NB4 (cell line): Measurements from ENCODE around the gene MESP1.

Source experiments
- CTCF ChIP-seq: IDR thresholded peaks from one replicate; pipeline ENCODE4 v1.5.1; 2012; ENCODE audit warnings: low read depth, low read length
- POLR2A ChIP-seq: IDR thresholded peaks from 2 replicates; pipeline ENCODE4 v1.6.1; 2011; ENCODE audit warnings: mild to moderate bottlenecking; ENCODE audit not compliant: insufficient read length; ENCODE audit errors: extremely low read depth

GRCh38 chr15:89735773-89736172 lies 15.3 kb downstream of the MESP1 start:
- TF ChIP-seq CTCF = no peak
- TF ChIP-seq POLR2A = no peak
